HL-60 (cell line): ENCODE data around the gene ATG5.

Experiments used
- GABPA ChIP-seq: IDR thresholded peaks from 2 replicates; pipeline ENCODE4 v1.6.1; 2012; ENCODE audit warnings: low read depth
- POLR2AphosphoS5 ChIP-seq: IDR thresholded peaks from 2 replicates; pipeline ENCODE4 v1.6.1; 2012; ENCODE audit warnings: low read depth
- SPI1 ChIP-seq: IDR thresholded peaks from 2 replicates; pipeline ENCODE4 v1.6.1; 2012; ENCODE audit warnings: low read depth, mild to moderate bottlenecking, borderline replicate concordance
- TF ChIP-seq, protein P1 (sequence below): IDR thresholded peaks from one replicate; pipeline ENCODE4 v1.5.1; 2011; ENCODE audit warnings: low read length, control low read depth, inconsistent platforms; ENCODE audit not compliant: insufficient read depth
- TF ChIP-seq, protein P2 (sequence below): IDR thresholded peaks from 2 replicates; pipeline ENCODE4 v1.6.1; 2012; ENCODE audit warnings: low read depth; ENCODE audit not compliant: insufficient replicate concordance

DNA sequence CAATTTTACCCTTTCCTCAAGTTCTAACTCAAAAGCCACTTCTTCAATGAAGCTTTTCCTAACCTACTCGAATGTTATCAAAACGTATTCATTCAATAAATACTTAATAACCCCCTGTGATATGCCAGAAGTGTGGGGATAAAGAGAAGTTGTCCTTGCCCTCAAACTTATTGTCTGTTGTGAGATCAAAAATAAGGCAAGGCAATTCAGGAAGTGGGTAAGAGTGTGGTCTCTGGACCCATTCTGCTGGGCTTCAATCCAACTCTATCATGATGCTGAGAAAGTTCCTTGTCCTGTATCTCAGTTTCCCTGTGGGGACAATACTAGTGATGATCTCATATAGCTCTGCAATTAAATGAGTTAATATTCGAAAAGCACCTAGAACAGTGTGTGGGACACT, 146.7 kb downstream of the ATG5 start:
- TF ChIP-seq POLR2AphosphoS5 (no peak), SPI1 (peak; percentile 71), GABPA (no peak)
- TF ChIP-seq, protein P1, sequence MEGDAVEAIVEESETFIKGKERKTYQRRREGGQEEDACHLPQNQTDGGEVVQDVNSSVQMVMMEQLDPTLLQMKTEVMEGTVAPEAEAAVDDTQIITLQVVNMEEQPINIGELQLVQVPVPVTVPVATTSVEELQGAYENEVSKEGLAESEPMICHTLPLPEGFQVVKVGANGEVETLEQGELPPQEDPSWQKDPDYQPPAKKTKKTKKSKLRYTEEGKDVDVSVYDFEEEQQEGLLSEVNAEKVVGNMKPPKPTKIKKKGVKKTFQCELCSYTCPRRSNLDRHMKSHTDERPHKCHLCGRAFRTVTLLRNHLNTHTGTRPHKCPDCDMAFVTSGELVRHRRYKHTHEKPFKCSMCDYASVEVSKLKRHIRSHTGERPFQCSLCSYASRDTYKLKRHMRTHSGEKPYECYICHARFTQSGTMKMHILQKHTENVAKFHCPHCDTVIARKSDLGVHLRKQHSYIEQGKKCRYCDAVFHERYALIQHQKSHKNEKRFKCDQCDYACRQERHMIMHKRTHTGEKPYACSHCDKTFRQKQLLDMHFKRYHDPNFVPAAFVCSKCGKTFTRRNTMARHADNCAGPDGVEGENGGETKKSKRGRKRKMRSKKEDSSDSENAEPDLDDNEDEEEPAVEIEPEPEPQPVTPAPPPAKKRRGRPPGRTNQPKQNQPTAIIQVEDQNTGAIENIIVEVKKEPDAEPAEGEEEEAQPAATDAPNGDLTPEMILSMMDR = no peak
- TF ChIP-seq, protein P2, sequence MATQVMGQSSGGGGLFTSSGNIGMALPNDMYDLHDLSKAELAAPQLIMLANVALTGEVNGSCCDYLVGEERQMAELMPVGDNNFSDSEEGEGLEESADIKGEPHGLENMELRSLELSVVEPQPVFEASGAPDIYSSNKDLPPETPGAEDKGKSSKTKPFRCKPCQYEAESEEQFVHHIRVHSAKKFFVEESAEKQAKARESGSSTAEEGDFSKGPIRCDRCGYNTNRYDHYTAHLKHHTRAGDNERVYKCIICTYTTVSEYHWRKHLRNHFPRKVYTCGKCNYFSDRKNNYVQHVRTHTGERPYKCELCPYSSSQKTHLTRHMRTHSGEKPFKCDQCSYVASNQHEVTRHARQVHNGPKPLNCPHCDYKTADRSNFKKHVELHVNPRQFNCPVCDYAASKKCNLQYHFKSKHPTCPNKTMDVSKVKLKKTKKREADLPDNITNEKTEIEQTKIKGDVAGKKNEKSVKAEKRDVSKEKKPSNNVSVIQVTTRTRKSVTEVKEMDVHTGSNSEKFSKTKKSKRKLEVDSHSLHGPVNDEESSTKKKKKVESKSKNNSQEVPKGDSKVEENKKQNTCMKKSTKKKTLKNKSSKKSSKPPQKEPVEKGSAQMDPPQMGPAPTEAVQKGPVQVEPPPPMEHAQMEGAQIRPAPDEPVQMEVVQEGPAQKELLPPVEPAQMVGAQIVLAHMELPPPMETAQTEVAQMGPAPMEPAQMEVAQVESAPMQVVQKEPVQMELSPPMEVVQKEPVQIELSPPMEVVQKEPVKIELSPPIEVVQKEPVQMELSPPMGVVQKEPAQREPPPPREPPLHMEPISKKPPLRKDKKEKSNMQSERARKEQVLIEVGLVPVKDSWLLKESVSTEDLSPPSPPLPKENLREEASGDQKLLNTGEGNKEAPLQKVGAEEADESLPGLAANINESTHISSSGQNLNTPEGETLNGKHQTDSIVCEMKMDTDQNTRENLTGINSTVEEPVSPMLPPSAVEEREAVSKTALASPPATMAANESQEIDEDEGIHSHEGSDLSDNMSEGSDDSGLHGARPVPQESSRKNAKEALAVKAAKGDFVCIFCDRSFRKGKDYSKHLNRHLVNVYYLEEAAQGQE = no peak
